Lower leg skin (tissue), 4 donors: ENCODE data around the gene HMOX2. TPM values are rescaled to one million over a fixed set of nuclear protein-coding genes. Genes with fewer than 3 reads are reported as not detected.

Experiments
- DNase-seq, 2 donors: peaks; one replicate each; pipeline ENCODE4 v3.0.0-alpha.2; 2019; ENCODE audit warnings: low spot score in 2 of 2
- H3K4me3 ChIP-seq: fragments of 200-600 bp; sonication (generic); 2 replicates; pipeline ENCODE4 v1.5.1; 2017; ENCODE audit warnings: mild to moderate bottlenecking, low read depth; ENCODE audit not compliant: poor library complexity, severe bottlenecking
- CTCF ChIP-seq, 3 donors: fragments of 450-650 bp; IDR thresholded peaks; one replicate each; pipeline ENCODE4 v1.5.1; 2016; ENCODE audit warnings: antibody characterized with exemption in 3 of 3, mild to moderate bottlenecking in 3 of 3, moderate library complexity in 2 of 3
- POLR2A ChIP-seq, 2 donors: fragments of 450-650 bp; IDR thresholded peaks; one replicate each; pipeline ENCODE4 v1.6.1; 2016 to 2017; ENCODE audit warnings: antibody characterized with exemption in 2 of 2, mild to moderate bottlenecking in 1 of 2, moderate library complexity in 1 of 2
- WGBS, 2 donors: methylation state at CpG; one replicate each; pipeline ENCODE4 v1.1.5; 2018; 5-methylcytosine and 5-hydroxymethylcytosine counted together
- intact Hi-C: fragments of 100-400 bp; cut with DNase I; formaldehyde crosslinking; loops from one replicate; pipeline ENCODE4 v1.15.0; 2023; ENCODE audit warnings: low total_unique reads
- total RNA-seq, 4 donors: library from RNA; depleted of rRNA; stranded (reverse); fragments of >200 nt; gene quantifications; one replicate each; pipeline ENCODE4 v1.1.0, GENCODE V29; 2016

The HMOX2 gene
- total RNA-seq, 4 donors from 2014 or later = 48.8 to 70.6 (median 59.0) TPM

DNA sequence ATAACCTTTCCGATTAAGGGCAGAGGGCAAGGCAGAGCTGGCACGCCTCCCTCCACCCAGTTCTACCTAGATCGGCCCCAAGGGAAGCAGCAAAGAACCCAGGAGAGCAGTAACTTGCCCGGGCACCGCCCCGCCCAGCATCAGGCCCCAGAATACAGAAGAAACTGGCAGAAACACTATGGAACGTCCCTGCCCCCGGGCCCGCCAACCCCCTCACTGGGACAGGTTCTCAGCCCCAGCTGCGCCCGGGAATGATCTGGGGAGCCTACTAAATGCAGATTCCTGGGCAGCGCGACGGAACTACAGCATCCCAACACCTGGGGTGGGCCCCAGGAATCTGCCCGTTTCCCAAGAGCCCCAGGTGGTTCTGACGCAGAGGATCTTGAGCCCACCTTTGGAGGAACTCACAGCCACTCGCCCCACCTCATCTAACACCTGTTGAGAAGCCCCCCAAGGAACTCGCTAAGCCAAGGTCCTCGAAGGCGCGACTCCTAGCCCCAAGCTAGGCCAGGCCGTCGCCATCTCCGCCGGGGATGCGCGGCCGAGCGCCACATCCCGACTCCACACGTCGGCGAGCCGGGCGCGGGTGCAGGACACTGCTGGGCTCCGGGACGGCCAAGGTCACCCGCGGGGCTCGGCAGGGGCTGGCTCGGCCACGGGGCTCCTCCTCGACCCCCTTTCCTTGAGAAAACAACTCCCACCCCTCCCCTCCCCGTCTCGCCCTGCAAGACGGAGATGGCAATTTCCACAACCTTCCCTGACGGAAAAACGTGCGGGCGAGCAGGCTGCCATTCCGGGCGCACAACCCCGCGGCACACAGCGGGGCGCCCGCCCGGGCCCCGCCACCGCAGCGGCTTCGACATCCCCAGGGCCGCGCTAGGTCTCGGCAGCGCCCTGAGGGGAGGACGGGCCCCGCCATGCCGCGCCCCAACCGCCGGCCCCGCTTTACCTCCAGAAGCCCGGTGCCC, 61.5 kb downstream of the HMOX2 start:
- H3K4me3 ChIP-seq = peak overlapping the region; percentile 72
- DNase-seq = peak; percentile 35 to 90
- TF ChIP-seq POLR2A (IDR thresholded peaks at IDR 0.05) = no peak
- no peak for TF ChIP-seq CTCF (IDR thresholded peaks at IDR 0.05)
- 9 to 20% methylated on average over 30 to 41 of the region's 75 CpGs for WGBS, 2 donors
- intact Hi-C loops = no loop called here

DNA sequence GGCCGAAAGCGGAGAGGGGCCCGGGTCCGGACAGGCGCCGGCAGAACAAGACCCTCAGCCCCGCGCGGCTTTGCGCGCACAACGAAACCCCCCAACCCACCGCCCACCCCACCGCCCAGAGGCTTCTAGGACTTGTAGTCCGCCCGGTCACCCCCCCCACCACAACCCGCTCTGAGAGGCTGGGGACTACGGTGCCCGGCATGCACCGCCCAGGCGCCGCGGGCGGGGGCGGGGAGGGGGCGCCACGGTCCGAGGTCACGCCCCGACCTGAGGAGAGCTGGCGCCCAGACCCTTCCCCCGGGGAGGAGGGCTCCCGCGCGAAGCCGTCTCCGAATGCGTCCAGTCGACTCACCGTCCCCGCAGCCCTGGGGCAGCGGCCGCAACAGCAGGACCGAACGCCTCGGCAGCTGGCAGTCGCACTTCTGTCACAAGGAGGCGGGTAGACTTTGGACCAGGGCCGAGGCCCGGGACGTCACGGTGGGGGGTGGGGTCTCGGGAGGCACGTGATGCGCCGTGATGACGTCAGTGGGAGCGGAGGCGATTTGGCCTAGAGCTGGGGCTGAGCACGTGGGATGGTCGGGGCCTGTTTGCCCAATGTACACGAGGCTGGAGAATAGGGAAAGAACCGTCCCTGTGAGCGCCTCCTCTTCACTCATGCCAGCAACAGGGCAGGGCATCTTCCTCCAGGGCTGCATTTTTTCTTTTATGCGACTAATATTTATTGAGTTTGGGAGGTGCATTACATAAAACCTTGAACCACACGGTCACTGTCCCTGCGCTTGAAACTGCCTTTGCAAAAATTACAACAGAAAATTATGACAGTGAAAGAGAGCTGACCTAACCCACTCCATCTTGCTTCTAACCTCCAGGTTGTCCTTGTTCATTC, 62.4 kb downstream of the HMOX2 start, which contains the start of gene CDIP1:
Gene CDIP1, minus strand, starts transcription at position 424 of the 886 bp plus-strand sequence. CDS start 24,643 bp downstream, outside the sequence.
- TF ChIP-seq POLR2A (IDR thresholded peaks at IDR 0.05) (no peak), CTCF (IDR thresholded peaks at IDR 0.05) (no peak)
- intact Hi-C loops = no loop called here
- peak; percentile 97 to 100 for DNase-seq
- H3K4me3 ChIP-seq = peak within 1 kb of the TSS; percentile 72
- 9 to 11% methylated on average over 15 to 19 of the region's 67 CpGs for WGBS, 2 donors

DNA sequence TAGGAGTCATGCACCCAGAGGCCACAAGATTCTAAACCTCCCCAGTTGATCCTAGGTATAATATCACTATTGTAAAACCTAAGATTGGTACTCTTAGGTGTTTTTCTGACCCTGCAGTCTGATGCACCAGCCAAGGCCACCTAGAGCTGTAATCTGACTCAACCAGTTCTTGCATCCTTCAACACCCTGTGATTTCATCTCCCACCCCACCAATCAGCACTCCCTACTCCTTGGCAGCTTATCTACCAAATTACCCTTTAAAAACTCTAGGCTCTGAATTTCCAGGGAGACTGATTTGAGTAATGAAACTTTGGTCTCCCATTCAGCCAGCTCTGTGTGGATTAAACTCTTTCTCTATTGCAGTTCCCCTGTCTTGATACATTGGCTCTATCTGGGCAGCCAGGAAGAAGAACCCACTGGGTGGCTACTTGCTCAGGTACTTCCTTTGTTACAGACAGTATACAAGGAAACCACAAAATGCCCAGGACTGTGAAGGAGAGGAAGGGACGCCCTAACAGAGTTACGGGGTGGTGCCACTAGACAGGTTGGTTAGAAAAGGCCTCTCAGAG, 63.6 kb downstream of the HMOX2 start:
- H3K4me3 ChIP-seq = no peak overlapping the region
- intact Hi-C loops = no loop called here
- no peak for TF ChIP-seq CTCF (IDR thresholded peaks at IDR 0.05)
- no peak for TF ChIP-seq POLR2A (IDR thresholded peaks at IDR 0.05)
- 90 to 100% methylated on average over 2 of the region's 2 CpGs for WGBS, 2 donors
- no peak for DNase-seq

DNA sequence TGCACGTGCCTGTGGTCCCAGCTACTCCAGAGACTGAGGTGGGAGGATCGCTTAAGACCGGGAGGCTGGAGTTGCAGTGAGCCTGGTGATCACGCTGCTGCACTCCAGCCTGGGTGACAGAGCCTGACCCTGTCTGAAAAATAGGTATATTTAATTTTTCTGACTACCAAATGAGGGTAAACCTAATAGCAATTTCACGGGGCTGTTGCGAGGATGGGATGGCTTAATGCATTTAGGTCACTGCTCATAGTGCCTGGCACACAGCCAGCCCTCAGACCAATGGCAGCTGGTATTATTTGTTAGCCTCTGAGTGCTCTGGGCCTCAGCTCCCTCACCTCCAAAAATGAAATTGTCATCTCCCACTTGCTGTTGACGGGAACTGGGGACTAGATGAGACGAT, 68.3 kb downstream of the HMOX2 start:
- 85 to 88% methylated on average over 8 of the region's 8 CpGs for WGBS, 2 donors
- intact Hi-C loops = no loop called here
- TF ChIP-seq POLR2A (IDR thresholded peaks at IDR 0.05) = no peak
- no peak for TF ChIP-seq CTCF (IDR thresholded peaks at IDR 0.05)

GRCh38 chr16:4548124-4548523, 71.9 kb downstream of the HMOX2 start:
- WGBS, 2 donors = 82% methylated on average over 13 of the region's 13 CpGs
- no peak for DNase-seq
- TF ChIP-seq POLR2A (IDR thresholded peaks at IDR 0.05) (no peak), CTCF (IDR thresholded peaks at IDR 0.05) (no peak)
- intact Hi-C loops = loop anchor here (5.0 kb wide), 1 partner anchor 41 kb away; no protein-coding TSS in a partner anchor
- no peak overlapping the region for H3K4me3 ChIP-seq

More for the DNA sequence above, 68.3 kb downstream of the HMOX2 start:
- DNase-seq = no peak
- H3K4me3 ChIP-seq = no peak overlapping the region
